Fibroblast of lung (primary cell): Measurements from ENCODE around the gene SC5D. TPM values are rescaled to one million over a fixed set of nuclear protein-coding genes. Genes with fewer than 3 reads are reported as not detected.

Experiments used
- DNase-seq, 2 donors: peaks; one replicate each; pipeline versions ENCODE4 v3.0.0 to v3.0.0-alpha.2; 2010; ENCODE audit warnings: low read depth in 2 of 2
- H2AFZ ChIP-seq: 2 replicates; pipeline ENCODE4 v1.5.1; 2012; ENCODE audit warnings: low read length, control low read depth, inconsistent platforms
- H3K27ac ChIP-seq: 2 replicates; pipeline ENCODE4 v1.5.1; 2011; ENCODE audit warnings: low read length, control low read depth; ENCODE audit not compliant: insufficient read depth
- H3K27me3 ChIP-seq: 2 replicates; pipeline ENCODE4 v1.5.1; 2011; ENCODE audit warnings: mild to moderate bottlenecking, low read length; ENCODE audit not compliant: control insufficient read depth, insufficient read depth
- H3K36me3 ChIP-seq: 2 replicates; pipeline ENCODE4 v1.5.1; 2011; ENCODE audit warnings: low read length; ENCODE audit not compliant: control insufficient read depth, insufficient read depth
- H3K4me1 ChIP-seq: 2 replicates; pipeline ENCODE4 v1.5.1; 2011; ENCODE audit warnings: low read length; ENCODE audit not compliant: control insufficient read depth, insufficient read depth; ENCODE audit errors: extremely low read depth
- H3K4me2 ChIP-seq: 2 replicates; pipeline ENCODE4 v1.5.1; 2011; ENCODE audit warnings: low read length, control low read depth; ENCODE audit not compliant: insufficient read depth; ENCODE audit errors: extremely low read depth
- H3K4me3 ChIP-seq, 4 experiments: fragments of 200-600 bp in 1 of 4; sonication (generic) in 1 of 4; replicated peaks in 1 of 4; 2 replicates each; pipeline ENCODE4 v1.5.1; 2011 to 2016; ENCODE audit warnings: low read length in 4 of 4, low read depth in 3 of 4, mild to moderate bottlenecking in 3 of 4, control low read depth in 2 of 4, inconsistent platforms in 1 of 4, mixed read lengths in 1 of 4; ENCODE audit not compliant: insufficient read depth in 1 of 4; ENCODE audit errors: control extremely low read depth in 1 of 4
- H3K79me2 ChIP-seq: 2 replicates; pipeline ENCODE4 v1.5.1; 2012; ENCODE audit warnings: mild to moderate bottlenecking, low read length, inconsistent platforms; ENCODE audit not compliant: control insufficient read depth, insufficient read depth
- H3K9ac ChIP-seq: 2 replicates; pipeline ENCODE4 v1.5.1; 2011; ENCODE audit warnings: mild to moderate bottlenecking, low read length, control low read depth; ENCODE audit not compliant: insufficient read depth
- H3K9me3 ChIP-seq: 2 replicates; pipeline ENCODE4 v1.5.1; 2012; ENCODE audit warnings: low read depth, low read length; ENCODE audit not compliant: control insufficient read depth, insufficient read depth
- H4K20me1 ChIP-seq: 2 replicates; pipeline ENCODE4 v1.5.1; 2011; ENCODE audit warnings: low read length; ENCODE audit not compliant: control insufficient read depth, insufficient read depth; ENCODE audit errors: extremely low read depth
- EZH2 ChIP-seq: IDR thresholded peaks from 2 replicates; pipeline ENCODE4 v1.5.1; 2012; ENCODE audit warnings: low read length, control low read depth, mild to moderate bottlenecking; ENCODE audit errors: missing control alignments
- polyA plus RNA-seq, 2 donors: library from polyadenylated mRNA; depleted of rRNA in 1 of 2; stranded (reverse) in 1 of 2; unstranded in 1 of 2; fragments of >200 nt; gene quantifications; 2 replicates each; pipeline ENCODE4 v1.2.1, GENCODE V29; 2011 to 2012; ENCODE audit warnings: missing spikeins in 1 of 2
- total RNA-seq: library from RNA; depleted of rRNA; stranded (reverse); fragments of >200 nt; gene quantifications from 2 replicates; pipeline ENCODE4 v1.2.1, GENCODE V29; 2014
- TF ChIP-seq, protein P1 (sequence below), 2 donors: IDR thresholded peaks in 1 of 2; conservative IDR thresholded peaks in 1 of 2; 1 replicate in 1 of 2; 2 replicates in 1 of 2; pipeline ENCODE4 v1.5.1; 2011 to 2012; ENCODE audit warnings: low read length in 2 of 2, control low read depth in 1 of 2, inconsistent platforms in 1 of 2, low read depth in 1 of 2, mild to moderate bottlenecking in 1 of 2

Gene SC5D
- total and polyA plus RNA-seq, 2 donors (not counting 1 experiment from before 2014, with no cell fraction given) = 102 to 112 TPM

DNA sequence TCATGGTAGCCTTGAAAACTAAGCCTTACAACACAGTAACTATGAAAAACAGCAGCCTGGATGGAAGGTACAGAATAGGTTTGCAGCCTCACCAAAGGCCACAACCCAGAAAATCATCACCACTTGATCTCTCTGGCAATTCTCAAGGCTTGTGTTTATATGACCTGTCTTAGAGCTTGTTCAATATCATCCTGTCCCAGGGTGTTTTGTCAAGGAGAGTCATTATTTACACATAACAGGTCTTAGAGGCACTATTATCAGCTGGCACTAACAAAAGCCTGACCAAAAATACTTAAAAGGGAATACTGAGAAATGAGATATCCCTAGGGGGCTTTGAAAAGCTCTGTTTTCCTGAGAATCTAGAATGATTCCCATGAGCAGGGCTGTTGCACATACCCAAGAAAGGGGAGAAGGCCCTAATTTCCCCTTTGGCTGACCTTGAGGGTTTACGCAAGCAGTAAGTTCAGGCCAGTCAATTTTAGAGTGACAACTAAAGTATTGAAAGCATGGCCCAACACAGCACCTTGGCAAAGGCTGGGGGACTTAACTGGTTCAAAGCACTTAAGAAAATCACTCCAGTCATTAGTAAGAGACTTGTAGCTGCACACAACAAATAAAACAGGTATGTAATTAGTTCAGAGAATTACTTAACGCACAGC is 7.9 kb downstream of the SC5D start:
- TF ChIP-seq, protein P1, sequence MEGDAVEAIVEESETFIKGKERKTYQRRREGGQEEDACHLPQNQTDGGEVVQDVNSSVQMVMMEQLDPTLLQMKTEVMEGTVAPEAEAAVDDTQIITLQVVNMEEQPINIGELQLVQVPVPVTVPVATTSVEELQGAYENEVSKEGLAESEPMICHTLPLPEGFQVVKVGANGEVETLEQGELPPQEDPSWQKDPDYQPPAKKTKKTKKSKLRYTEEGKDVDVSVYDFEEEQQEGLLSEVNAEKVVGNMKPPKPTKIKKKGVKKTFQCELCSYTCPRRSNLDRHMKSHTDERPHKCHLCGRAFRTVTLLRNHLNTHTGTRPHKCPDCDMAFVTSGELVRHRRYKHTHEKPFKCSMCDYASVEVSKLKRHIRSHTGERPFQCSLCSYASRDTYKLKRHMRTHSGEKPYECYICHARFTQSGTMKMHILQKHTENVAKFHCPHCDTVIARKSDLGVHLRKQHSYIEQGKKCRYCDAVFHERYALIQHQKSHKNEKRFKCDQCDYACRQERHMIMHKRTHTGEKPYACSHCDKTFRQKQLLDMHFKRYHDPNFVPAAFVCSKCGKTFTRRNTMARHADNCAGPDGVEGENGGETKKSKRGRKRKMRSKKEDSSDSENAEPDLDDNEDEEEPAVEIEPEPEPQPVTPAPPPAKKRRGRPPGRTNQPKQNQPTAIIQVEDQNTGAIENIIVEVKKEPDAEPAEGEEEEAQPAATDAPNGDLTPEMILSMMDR (conservative IDR thresholded peaks at IDR 0.05 in 1 of 2, IDR thresholded peaks at IDR 0.05 in 1 of 2; ENCODE audit: low read depth in 1 of 2, low read length in 2 of 2) = no peak
- no peak for TF ChIP-seq EZH2
- Histone ChIP-seq H3K4me3 (no peak overlapping the region), H3K36me3 (no peaks in the 10 kb centered on the region), H3K4me2 (no peak overlapping the region), H4K20me1 (no peaks in the 10 kb centered on the region), H3K27ac (no peak overlapping the region), H2AFZ (no peak overlapping the region), H3K9me3 (no peaks in the 10 kb centered on the region), H3K27me3 (no peaks in the 10 kb centered on the region), H3K4me1 (no peaks in the 10 kb centered on the region), H3K79me2 (peaks cover 14% of the 10 kb centered on the region), H3K9ac (no peak overlapping the region)
- DNase-seq = peak in 1 of 2 donors; percentile 27

DNA sequence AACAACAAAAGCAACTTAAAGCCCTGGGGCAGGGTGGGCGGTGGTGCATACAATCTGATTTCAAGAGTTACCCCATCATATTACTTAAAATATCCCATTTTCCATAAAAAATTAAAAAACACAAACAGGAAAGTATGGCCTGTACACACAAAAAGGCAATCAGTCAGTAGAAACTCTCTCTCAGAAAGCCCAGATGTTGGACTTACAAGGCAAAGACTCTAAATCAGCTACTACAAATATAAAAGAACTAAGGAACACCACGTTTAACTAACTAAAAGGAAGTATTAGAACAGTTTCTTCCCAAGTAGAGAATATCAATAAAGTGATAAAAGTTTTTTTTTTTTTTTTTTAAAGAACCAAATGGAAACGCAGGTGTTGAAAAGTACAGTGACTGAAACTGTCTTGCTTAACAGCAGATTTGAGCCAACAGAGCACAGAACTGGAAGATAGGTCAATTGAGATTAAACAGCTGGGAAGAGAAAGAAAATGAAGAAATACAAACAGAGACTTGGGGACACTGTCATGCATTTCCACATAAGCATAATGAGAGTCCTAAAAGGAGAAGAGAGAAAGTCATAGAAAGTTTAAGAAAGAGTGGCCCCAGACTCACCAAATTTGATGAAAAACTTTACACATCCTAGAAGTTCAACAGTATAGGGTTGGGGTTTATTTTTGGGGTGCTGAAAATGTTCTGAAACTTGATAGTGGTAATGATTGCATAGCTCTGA is 8.6 kb downstream of the SC5D start:
- Histone ChIP-seq H4K20me1 (no peaks in the 10 kb centered on the region), H3K9me3 (no peaks in the 10 kb centered on the region), H2AFZ (no peak overlapping the region), H3K4me3 (no peak overlapping the region), H3K79me2 (peaks cover 8% of the 10 kb centered on the region), H3K9ac (no peak overlapping the region), H3K4me2 (no peak overlapping the region), H3K27me3 (no peaks in the 10 kb centered on the region), H3K4me1 (no peaks in the 10 kb centered on the region), H3K36me3 (no peaks in the 10 kb centered on the region), H3K27ac (no peak overlapping the region)
- peak in 1 of 2 donors; percentile 32 for DNase-seq
- TF ChIP-seq, protein P1 (conservative IDR thresholded peaks at IDR 0.05 in 1 of 2, IDR thresholded peaks at IDR 0.05 in 1 of 2; ENCODE audit: low read depth in 1 of 2, low read length in 2 of 2) = no peak
- no peak for TF ChIP-seq EZH2

DNA sequence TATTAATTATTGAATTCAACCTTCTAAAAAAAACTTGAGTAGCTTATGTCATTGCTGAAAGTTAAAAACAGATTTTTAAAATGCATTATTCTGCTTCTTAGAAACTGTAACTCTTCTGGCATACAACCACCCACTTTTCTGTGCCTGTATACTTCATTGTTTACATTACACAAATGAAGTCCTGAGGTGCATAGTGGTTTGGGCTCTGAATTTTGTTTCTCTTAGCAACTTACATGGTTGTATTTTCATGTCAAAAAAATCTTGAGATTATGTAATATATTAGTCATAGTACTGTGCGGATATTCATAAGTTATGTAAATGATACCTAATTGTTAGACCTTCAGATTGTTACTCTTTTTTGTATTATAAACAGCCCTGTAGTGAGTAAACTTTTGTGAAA is 12.2 kb downstream of the SC5D start:
- DNase-seq = no peak
- Histone ChIP-seq H4K20me1 (no peaks in the 10 kb centered on the region), H3K79me2 (peaks cover 2% of the 10 kb centered on the region), H3K36me3 (peaks cover 2% of the 10 kb centered on the region), H3K9me3 (no peaks in the 10 kb centered on the region), H3K27me3 (no peaks in the 10 kb centered on the region), H3K9ac (no peak overlapping the region), H2AFZ (no peak overlapping the region), H3K4me2 (no peak overlapping the region), H3K4me3 (no peak overlapping the region), H3K4me1 (no peaks in the 10 kb centered on the region), H3K27ac (no peak overlapping the region)
- TF ChIP-seq EZH2 = no peak
- TF ChIP-seq, protein P1 (conservative IDR thresholded peaks at IDR 0.05 in 1 of 2, IDR thresholded peaks at IDR 0.05 in 1 of 2; ENCODE audit: low read depth in 1 of 2, low read length in 2 of 2) = no peak
